Natural killer cell (primary cell): ENCODE data around the gene WNT2B. TPM values are rescaled to one million over a fixed set of nuclear protein-coding genes. Genes with fewer than 3 reads are reported as not detected.

Experiments used
- ATAC-seq, 3 donors: fragments of 150-1000 bp in 2 of 3; fragments of 200-7000 bp in 1 of 3; cut with Tn5 transposase; 1 replicate in 1 of 3; 2 replicates in 2 of 3; pipeline ENCODE4 v1.10.0; 2021; ENCODE audit warnings: mild to moderate bottlenecking in 2 of 3, moderate library complexity in 2 of 3
- DNase-seq, 2 donors: peaks; one replicate each; pipeline versions ENCODE4 v3.0.0 to v3.0.0-alpha.2; 2013 to 2021; ENCODE audit warnings: mixed read lengths in 1 of 2
- H3K27ac ChIP-seq: one replicate; pipeline ENCODE4 v1.5.1; 2013; ENCODE audit warnings: mild to moderate bottlenecking, low read length
- H3K27me3 ChIP-seq: one replicate; pipeline ENCODE4 v1.6.1; 2013; ENCODE audit warnings: low read length; ENCODE audit not compliant: control insufficient read depth, insufficient read depth
- H3K36me3 ChIP-seq: one replicate; pipeline ENCODE4 v1.6.1; 2013; ENCODE audit warnings: low read length; ENCODE audit not compliant: control insufficient read depth, insufficient read depth
- H3K4me1 ChIP-seq: one replicate; pipeline ENCODE4 v1.6.1; 2013; ENCODE audit warnings: low read length; ENCODE audit not compliant: control insufficient read depth, insufficient read depth
- H3K4me3 ChIP-seq: one replicate; pipeline ENCODE4 v1.5.1; 2013; ENCODE audit warnings: low read length
- H3K9me3 ChIP-seq: one replicate; pipeline ENCODE4 v1.6.1; 2013; ENCODE audit warnings: low read length; ENCODE audit not compliant: control insufficient read depth, insufficient read depth
- H3K27ac Mint-ChIP-seq, 2 donors: one replicate each; pipeline ENCODE4 v1.8.0; 2022; ENCODE audit warnings: mild to moderate bottlenecking in 2 of 2, mixed read lengths in 2 of 2, moderate library complexity in 1 of 2
- H3K27me3 Mint-ChIP-seq, 2 donors: one replicate each; pipeline ENCODE4 v1.8.0; 2022; ENCODE audit warnings: low read depth in 2 of 2, mixed read lengths in 2 of 2
- H3K36me3 Mint-ChIP-seq: one replicate; pipeline ENCODE4 v1.8.0; 2022; ENCODE audit warnings: mixed read lengths
- H3K4me1 Mint-ChIP-seq, 2 donors: one replicate each; pipeline ENCODE4 v1.8.0; 2022; ENCODE audit warnings: mixed read lengths in 2 of 2
- H3K4me3 Mint-ChIP-seq: one replicate; pipeline ENCODE4 v1.8.0; 2022; ENCODE audit warnings: mild to moderate bottlenecking, moderate library complexity, mixed read lengths
- H3K9me3 Mint-ChIP-seq, 2 donors: one replicate each; pipeline ENCODE4 v1.8.0; 2022; ENCODE audit warnings: mixed read lengths in 2 of 2
- WGBS: methylation state at CpG from one replicate; pipeline ENCODE4 v1.1.7; 2013; ENCODE audit warnings: missing lambda C conversion rate; ENCODE audit not compliant: insufficient coverage; 5-methylcytosine and 5-hydroxymethylcytosine counted together
- intact Hi-C: fragments of 100-400 bp; cut with micrococcal nuclease; formaldehyde crosslinking; loops from one replicate; pipeline ENCODE4 v1.14.2; 2022
- total RNA-seq, 4 donors: library from RNA; stranded (reverse); fragments of 120-200 nt in 1 of 4; gene quantifications; one replicate each; pipeline versions ENCODE4 v1.2.3 to v1.2.4, GENCODE V29; 2013 to 2022
- TF ChIP-seq, protein P1 (sequence below): fragments of 200-600 bp; IDR thresholded peaks from one replicate; pipeline ENCODE4 v1.8.0; 2022; ENCODE audit warnings: antibody characterized with exemption

The WNT2B gene
- total RNA-seq, 3 donors from 2014 or later (not counting 1 experiment from before 2014, with no cell fraction given) = 0.16 to 0.20 (median 0.18) TPM

DNA sequence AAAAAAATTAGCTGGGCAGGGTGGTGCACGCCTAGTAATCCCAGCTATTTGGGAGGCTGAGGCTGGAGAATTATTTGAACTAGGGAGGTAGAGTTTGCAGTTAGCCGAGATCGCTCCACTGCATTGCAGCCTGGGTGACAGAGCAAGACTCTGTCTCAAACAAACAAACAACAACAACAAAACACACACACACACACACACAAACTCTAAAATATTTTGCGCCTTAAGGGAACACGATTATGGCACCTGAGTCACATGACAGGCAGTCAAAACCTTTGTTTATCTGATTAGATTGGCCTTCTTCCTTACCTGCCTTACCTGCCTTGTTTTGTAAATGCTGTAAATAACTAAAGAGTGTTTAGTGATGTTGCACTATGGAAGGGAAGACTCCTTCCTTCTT is 20.6 kb upstream of the WNT2B start:
- Histone ChIP-seq H3K4me1 (no peaks in the 10 kb centered on the region), H3K9me3 (no peaks in the 10 kb centered on the region), H3K36me3 (no peaks in the 10 kb centered on the region), H3K27ac (no peak overlapping the region), H3K4me3 (no peak overlapping the region), H3K27me3 (no peaks in the 10 kb centered on the region)
- intact Hi-C loops = no loop called here
- Mint-ChIP-seq H3K4me3 (no peak overlapping the region), H3K9me3 (no peaks in the 10 kb centered on the region), H3K27ac (no peak overlapping the region), H3K36me3 (no peaks in the 10 kb centered on the region), H3K27me3 (peaks cover 7 to 29% of the 10 kb centered on the region in 2 donors), H3K4me1 (no peaks in the 10 kb centered on the region)
- ATAC-seq (no peak), DNase-seq (no peak)
- TF ChIP-seq, protein P1, sequence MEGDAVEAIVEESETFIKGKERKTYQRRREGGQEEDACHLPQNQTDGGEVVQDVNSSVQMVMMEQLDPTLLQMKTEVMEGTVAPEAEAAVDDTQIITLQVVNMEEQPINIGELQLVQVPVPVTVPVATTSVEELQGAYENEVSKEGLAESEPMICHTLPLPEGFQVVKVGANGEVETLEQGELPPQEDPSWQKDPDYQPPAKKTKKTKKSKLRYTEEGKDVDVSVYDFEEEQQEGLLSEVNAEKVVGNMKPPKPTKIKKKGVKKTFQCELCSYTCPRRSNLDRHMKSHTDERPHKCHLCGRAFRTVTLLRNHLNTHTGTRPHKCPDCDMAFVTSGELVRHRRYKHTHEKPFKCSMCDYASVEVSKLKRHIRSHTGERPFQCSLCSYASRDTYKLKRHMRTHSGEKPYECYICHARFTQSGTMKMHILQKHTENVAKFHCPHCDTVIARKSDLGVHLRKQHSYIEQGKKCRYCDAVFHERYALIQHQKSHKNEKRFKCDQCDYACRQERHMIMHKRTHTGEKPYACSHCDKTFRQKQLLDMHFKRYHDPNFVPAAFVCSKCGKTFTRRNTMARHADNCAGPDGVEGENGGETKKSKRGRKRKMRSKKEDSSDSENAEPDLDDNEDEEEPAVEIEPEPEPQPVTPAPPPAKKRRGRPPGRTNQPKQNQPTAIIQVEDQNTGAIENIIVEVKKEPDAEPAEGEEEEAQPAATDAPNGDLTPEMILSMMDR = no peak
- WGBS = 92% methylated on average over 4 of the region's 5 CpGs

DNA sequence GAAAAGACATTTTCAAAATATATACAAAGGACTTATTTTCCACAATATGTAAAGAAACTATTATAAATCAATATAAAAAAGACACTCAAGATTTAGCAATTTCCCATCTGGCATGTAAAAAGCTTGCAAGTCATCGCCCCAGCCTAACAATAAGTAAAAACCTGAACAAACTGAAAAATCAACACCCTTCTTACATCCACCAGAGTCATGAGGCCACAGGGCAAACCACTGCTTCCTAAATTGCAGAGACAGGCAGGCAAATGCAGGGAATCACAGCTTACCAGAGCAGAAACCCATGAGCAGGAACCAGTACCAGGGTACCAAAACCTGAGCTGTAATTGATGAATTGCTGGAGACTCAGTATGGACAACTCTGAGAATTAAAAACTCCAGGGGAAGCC is 16.7 kb upstream of the WNT2B start:
- 10% methylated on average over 1 of the region's 1 CpG for WGBS
- H3K27me3 ChIP-seq = no peaks in the 10 kb centered on the region
- H3K4me1 Mint-ChIP-seq = no peaks in the 10 kb centered on the region
- intact Hi-C loops = no loop called here
- H3K27ac Mint-ChIP-seq = no peak overlapping the region
- DNase-seq = no peak
- H3K27ac ChIP-seq = no peak overlapping the region
- H3K9me3 ChIP-seq = no peaks in the 10 kb centered on the region
- H3K9me3 Mint-ChIP-seq = no peaks in the 10 kb centered on the region
- peaks cover 16 to 41% of the 10 kb centered on the region in 2 donors for H3K27me3 Mint-ChIP-seq
- H3K4me1 ChIP-seq = no peaks in the 10 kb centered on the region
- TF ChIP-seq, protein P1 = no peak
- no peak for ATAC-seq
- H3K36me3 ChIP-seq = no peaks in the 10 kb centered on the region
- H3K4me3 ChIP-seq = no peak overlapping the region
- H3K4me3 Mint-ChIP-seq = no peak overlapping the region
- no peaks in the 10 kb centered on the region for H3K36me3 Mint-ChIP-seq

DNA sequence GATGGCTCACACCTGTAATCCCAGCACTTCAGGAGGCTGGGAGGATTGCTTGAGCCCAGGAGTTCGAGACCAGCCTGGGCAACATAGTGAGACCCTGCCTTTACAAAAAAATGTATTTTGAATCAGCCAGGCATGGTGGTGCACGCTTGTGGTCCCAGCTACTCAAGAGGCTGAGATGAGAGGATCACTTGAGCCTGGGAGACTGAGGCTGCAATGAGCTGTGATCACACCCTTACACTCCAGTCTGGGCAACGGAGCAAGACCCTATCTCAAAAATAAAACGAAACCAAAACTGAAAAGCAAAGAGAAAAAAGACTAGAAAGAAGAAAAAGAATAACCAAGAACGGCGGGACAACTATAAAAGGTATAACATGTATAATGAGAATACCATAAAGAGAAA is 15.4 kb upstream of the WNT2B start:
- Mint-ChIP-seq H3K36me3 (no peaks in the 10 kb centered on the region), H3K9me3 (no peaks in the 10 kb centered on the region), H3K4me1 (no peaks in the 10 kb centered on the region), H3K4me3 (no peak overlapping the region), H3K27ac (no peak overlapping the region), H3K27me3 (peaks cover 24 to 44% of the 10 kb centered on the region in 2 donors)
- H3K27ac ChIP-seq = no peak overlapping the region
- ATAC-seq (no peak), DNase-seq (no peak)
- no peaks in the 10 kb centered on the region for H3K27me3 ChIP-seq
- no peaks in the 10 kb centered on the region for H3K9me3 ChIP-seq
- TF ChIP-seq, protein P1 = no peak
- H3K4me1 ChIP-seq = no peaks in the 10 kb centered on the region
- H3K4me3 ChIP-seq = no peak overlapping the region
- 84% methylated on average over 2 of the region's 6 CpGs for WGBS
- intact Hi-C loops = no loop called here
- no peaks in the 10 kb centered on the region for H3K36me3 ChIP-seq

DNA sequence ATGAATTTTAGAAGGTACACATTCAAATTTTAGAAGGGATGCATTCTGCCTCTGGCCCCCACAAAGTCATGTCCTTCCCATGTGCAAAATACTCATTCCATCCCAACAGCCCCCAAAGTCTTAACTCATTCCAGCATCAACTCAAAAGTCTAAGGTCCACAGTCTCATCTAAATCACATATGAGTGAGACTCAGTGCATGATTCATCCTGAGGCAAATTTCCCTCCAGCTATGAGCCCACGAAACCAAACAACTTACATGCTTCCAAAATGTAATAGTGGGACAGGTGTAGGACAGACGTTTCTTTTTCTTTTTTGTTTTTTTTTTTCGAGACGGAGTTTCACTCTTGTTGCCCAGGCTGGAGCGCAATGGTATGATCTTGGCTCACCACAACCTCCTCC is 12.5 kb upstream of the WNT2B start:
- no peaks in the 10 kb centered on the region for H3K9me3 ChIP-seq
- ATAC-seq (no peak), DNase-seq (no peak)
- Mint-ChIP-seq H3K4me3 (no peak overlapping the region), H3K36me3 (no peaks in the 10 kb centered on the region), H3K9me3 (no peaks in the 10 kb centered on the region), H3K27me3 (peaks cover 35 to 58% of the 10 kb centered on the region in 2 donors), H3K27ac (no peak overlapping the region), H3K4me1 (no peaks in the 10 kb centered on the region)
- no peaks in the 10 kb centered on the region for H3K4me1 ChIP-seq
- no peak overlapping the region for H3K4me3 ChIP-seq
- 78% methylated on average over 3 of the region's 5 CpGs for WGBS
- TF ChIP-seq, protein P1 = no peak
- H3K27ac ChIP-seq = no peak overlapping the region
- H3K36me3 ChIP-seq = no peaks in the 10 kb centered on the region
- intact Hi-C loops = no loop called here
- peaks cover 14% of the 10 kb centered on the region for H3K27me3 ChIP-seq
